Measurements from ENCODE around the gene CPT1C. TPM values are rescaled to one million over a fixed set of nuclear protein-coding genes. Genes with fewer than 3 reads are reported as not detected.

The CPT1C gene
- total and polyA plus RNA-seq, 2 of the 8 experiments (the other 6 are each of a cell fraction or from before 2014, with no cell fraction given), result 79.6 to 91.8 TPM

DNA sequence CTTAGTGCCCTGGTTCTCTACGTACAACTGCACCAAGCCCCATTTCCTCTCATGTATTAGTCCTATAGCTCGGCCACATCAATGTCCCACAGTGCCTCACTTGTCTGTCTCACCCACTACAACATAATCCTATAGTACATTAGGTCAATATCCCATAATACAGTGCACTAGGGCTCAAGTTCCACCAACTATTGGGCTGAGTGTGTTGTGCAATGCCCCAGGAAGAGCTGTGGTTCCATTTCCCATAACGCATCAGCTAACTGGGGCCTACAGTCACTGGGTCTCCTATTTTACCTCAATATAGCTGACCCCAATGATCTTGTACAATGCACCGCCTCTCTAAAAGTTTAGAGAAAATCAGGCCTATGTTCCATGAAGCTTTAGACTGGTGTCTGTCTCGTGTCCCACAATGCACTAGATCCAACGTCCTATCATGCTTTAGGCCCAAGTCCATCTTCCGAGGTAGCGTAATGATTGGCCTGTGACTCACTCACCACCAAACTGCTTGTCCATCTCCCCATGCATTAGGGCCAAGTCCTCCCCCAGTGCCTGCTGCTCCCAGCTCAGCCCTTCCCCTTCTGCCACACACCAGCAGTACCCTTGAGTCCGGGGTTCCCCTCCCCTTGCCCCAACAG is 50.4 kb downstream of the CPT1C start:
- no peaks in the 10 kb centered on the region for H3K27me3 ChIP-seq (replicated peaks in 1 of 4; ENCODE audit: control insufficient read depth in 3 of 4, extremely low read depth in 1 of 4, insufficient read depth in 3 of 4, low read length in 3 of 4)
- no peak overlapping the region for H2AFZ ChIP-seq (ENCODE audit: low read length)
- no peak overlapping the region for H3K56ac ChIP-seq (replicated peaks; ENCODE audit: insufficient read length, low read depth, low read length)
- no peaks in the 10 kb centered on the region for H3K36me3 ChIP-seq (ENCODE audit: control insufficient read depth in 2 of 4, insufficient read depth in 4 of 4, low read length in 3 of 4)
- no peak overlapping the region for H2AK5ac ChIP-seq (ENCODE audit: low read depth, low read length)
- H2BK15ac ChIP-seq (ENCODE audit: low read length), result peak overlapping the region; percentile 40; the same call in 1 of the 2 replicates
- H3K79me1 ChIP-seq (ENCODE audit: low read depth, low read length), result no peaks in the 10 kb centered on the region
- no peak overlapping the region for H4K8ac ChIP-seq (ENCODE audit: extremely low read depth, insufficient read depth, low read length)
- H3K18ac ChIP-seq (ENCODE audit: extremely low read depth, low read length), result no peak overlapping the region
- no peak for DNase-seq (ENCODE audit: low read depth in 1 of 2, low spot score in 2 of 2)
- ChIA-PET POLR2A (ENCODE audit: partially characterized antibody) (interaction anchor here (0.9 kb wide), 1 partner anchor 18 kb away, joined by 4 read pairs; no protein-coding TSS in a partner anchor), CTCF (ENCODE audit: partially characterized antibody) (interaction anchor here (1.2 to 3.6 kb wide), 2 partner anchors 13 to 24 kb away, joined by 3 to 18 read pairs; no protein-coding TSS in a partner anchor)
- no peaks in the 10 kb centered on the region for H3K23me2 ChIP-seq (ENCODE audit: low read depth, low read length)
- no peak overlapping the region for H3K27ac ChIP-seq (ENCODE audit: low read depth, low read length)
- H3K4me2 ChIP-seq (ENCODE audit: insufficient read depth in 1 of 2, low read depth in 2 of 2, low read length in 2 of 2), result no peak overlapping the region
- no peak overlapping the region for H3K14ac ChIP-seq (ENCODE audit: insufficient read length)
- no peak overlapping the region for H2BK120ac ChIP-seq (replicated peaks; ENCODE audit: low read depth, low read length)
- no peak overlapping the region for H2BK12ac ChIP-seq (ENCODE audit: low read depth, low read length)
- no peak overlapping the region for H2BK20ac ChIP-seq (ENCODE audit: low read length)
- 90% methylated on average over 9 of the region's 9 CpGs; no CpG with 5 or more reads in 1 of the 2 experiments for WGBS, 2 experiments (ENCODE audit: extremely low coverage in 1 of 2, insufficient coverage in 1 of 2, insufficient read length in 1 of 2, insufficient replicate concordance in 2 of 2, low coverage in 1 of 2, low lambda C conversion rate in 2 of 2, missing lambda C conversion rate in 1 of 2)
- no peaks in the 10 kb centered on the region for H3K79me2 ChIP-seq (ENCODE audit: control insufficient read depth in 1 of 2, insufficient read depth in 2 of 2, low read length in 2 of 2)
- no peak overlapping the region for H4K5ac ChIP-seq (ENCODE audit: insufficient read length, low read depth, low read length)
- peaks cover 0 to 8% of the 10 kb centered on the region in 2 experiments; a peak in 1 of 4 replicates for H3K9me3 ChIP-seq (ENCODE audit: insufficient read depth in 2 of 2, low read depth in 1 of 2, low read length in 1 of 2)
- FAIRE-seq, result no peak
- no peak overlapping the region for H3K4me3 ChIP-seq (ENCODE audit: extremely low read depth in 1 of 4, insufficient read depth in 2 of 4, low read depth in 3 of 4, low read length in 4 of 4)
- H3K4me1 ChIP-seq (replicated peaks in 1 of 4; ENCODE audit: control insufficient read depth in 3 of 4, insufficient read depth in 4 of 4, low read length in 3 of 4), result no peaks in the 10 kb centered on the region; a peak in 2 of 7 replicates
- TF ChIP-seq EGR1 (IDR thresholded peaks at IDR 0.05; ENCODE audit: borderline replicate concordance, low read depth, low read length) (no peak), JUN (IDR thresholded peaks at IDR 0.05; ENCODE audit: low read depth, low read length) (no peak), TEAD4 (IDR thresholded peaks at IDR 0.05; ENCODE audit: low read depth, low read length) (no peak), TAF1 (IDR thresholded peaks at IDR 0.05; ENCODE audit: low read depth, low read length) (no peak), BACH1 (IDR thresholded peaks at IDR 0.05; ENCODE audit: low read length) (no peak)
- TF ChIP-seq, protein P1, sequence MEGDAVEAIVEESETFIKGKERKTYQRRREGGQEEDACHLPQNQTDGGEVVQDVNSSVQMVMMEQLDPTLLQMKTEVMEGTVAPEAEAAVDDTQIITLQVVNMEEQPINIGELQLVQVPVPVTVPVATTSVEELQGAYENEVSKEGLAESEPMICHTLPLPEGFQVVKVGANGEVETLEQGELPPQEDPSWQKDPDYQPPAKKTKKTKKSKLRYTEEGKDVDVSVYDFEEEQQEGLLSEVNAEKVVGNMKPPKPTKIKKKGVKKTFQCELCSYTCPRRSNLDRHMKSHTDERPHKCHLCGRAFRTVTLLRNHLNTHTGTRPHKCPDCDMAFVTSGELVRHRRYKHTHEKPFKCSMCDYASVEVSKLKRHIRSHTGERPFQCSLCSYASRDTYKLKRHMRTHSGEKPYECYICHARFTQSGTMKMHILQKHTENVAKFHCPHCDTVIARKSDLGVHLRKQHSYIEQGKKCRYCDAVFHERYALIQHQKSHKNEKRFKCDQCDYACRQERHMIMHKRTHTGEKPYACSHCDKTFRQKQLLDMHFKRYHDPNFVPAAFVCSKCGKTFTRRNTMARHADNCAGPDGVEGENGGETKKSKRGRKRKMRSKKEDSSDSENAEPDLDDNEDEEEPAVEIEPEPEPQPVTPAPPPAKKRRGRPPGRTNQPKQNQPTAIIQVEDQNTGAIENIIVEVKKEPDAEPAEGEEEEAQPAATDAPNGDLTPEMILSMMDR (IDR thresholded peaks at IDR 0.05; ENCODE audit: control extremely low read depth in 1 of 3, insufficient read depth in 1 of 3, low read depth in 1 of 3, low read length in 3 of 3), result no peak
- no peak overlapping the region for H4K91ac ChIP-seq (replicated peaks; ENCODE audit: insufficient read length, low read length)
- no peaks in the 10 kb centered on the region for H4K20me1 ChIP-seq (replicated peaks in 1 of 2; ENCODE audit: control insufficient read depth in 1 of 2, insufficient read depth in 2 of 2, low read length in 2 of 2)
- no peak overlapping the region for H3K23ac ChIP-seq (ENCODE audit: insufficient read length)
- no peak overlapping the region for H3K4ac ChIP-seq (replicated peaks; ENCODE audit: insufficient read length, low read depth, low read length)
- no peak overlapping the region for H2BK5ac ChIP-seq (ENCODE audit: low read depth, low read length)
- H3K9ac ChIP-seq (replicated peaks in 1 of 4; ENCODE audit: extremely low read depth in 1 of 4, low read depth in 3 of 4, low read length in 3 of 4), result no peak overlapping the region

Data from H1 (cell line).